ENCODE results near the gene RIC8B.
A peak's percentile ranks its signal among the peaks of the same experiment; 100 is the strongest.
"Not testable (repeated sequence)": the region's sequence is repeated elsewhere in the genome, so short reads cannot be mapped to it uniquely, and the experiment has no call there.

RIC8B gene

DNA sequence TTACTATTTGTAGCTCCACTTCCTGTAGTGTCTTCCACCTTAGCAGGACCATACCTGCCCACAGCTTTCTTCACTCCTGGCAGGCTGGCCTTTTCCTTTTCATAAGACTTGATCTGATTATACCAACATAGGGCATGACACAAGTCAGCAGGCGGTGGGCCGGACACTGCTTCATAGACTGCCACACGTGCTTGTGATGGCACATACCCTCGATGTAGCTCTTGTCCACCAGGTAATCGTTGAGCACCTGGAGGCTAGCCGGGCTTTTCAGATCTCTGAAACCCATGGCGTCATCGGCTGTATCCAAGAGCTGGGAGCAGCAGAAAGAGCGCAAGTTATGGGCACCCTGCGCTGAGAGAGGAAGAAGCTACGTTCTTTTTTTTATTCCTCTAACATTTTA, 127.6 kb downstream of the RIC8B start:
- no peak for DNase-seq (ENCODE audit: low read depth in 2 of 2)

DNA sequence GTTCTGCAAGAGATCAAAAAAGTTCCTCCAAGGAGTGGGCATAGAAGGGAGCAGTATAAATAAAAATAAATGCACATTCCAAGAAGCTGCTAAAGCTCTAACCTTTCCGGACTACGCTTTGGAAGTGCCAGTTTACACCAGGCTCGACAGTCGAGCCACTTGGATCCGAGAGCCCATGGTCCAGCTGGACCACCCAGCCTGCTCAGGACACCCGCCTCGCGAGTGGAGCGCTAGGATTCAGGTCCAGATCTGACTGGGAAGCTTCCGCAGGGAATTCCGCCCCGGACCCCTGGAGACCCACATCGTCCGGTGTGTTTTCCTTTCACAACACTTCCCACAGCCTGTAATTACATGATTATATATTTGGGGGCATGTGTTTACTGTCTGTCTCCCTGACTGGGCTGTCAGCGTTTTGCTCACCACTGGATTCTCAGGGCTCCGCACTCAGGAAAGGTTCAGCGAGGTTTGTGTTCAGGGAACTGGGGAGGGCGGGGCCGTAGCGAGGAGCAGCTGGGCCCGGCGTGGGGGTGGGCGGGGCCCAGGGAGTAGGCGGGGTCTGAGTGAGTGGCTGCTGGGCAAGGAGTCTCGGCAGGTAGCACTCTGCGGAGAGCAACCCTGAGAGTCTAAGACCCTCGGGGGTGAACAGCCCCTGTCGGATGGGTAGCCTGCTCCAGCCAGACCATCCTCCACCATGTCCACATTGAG, 128.9 kb downstream of the RIC8B start:
- DNase-seq (ENCODE audit: low read depth in 2 of 2), result no peak

DNA sequence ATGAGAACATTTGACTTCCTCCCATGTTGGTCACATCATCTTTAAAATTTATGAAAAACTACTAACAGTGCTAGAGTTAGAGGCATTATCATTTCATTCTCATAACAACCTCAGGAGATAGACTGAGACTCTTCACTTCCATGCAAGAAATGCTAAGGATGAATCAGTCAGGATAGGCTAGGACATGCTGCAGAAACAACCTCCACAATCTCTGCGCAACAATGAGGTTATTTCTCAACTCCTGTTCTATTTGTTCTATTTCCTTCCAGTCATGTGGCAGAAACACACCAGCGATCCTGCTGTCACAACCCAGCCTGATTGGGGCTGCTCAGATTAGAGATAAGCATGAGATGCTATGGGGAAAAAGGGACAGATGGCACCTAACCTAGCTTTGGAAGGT, 132.2 kb downstream of the RIC8B start:
- DNase-seq (ENCODE audit: low read depth in 2 of 2), result no peak

GRCh38 chr12:106907411-106907810, 132.9 kb downstream of the RIC8B start:
- no peak for DNase-seq (ENCODE audit: low read depth in 2 of 2)

DNA sequence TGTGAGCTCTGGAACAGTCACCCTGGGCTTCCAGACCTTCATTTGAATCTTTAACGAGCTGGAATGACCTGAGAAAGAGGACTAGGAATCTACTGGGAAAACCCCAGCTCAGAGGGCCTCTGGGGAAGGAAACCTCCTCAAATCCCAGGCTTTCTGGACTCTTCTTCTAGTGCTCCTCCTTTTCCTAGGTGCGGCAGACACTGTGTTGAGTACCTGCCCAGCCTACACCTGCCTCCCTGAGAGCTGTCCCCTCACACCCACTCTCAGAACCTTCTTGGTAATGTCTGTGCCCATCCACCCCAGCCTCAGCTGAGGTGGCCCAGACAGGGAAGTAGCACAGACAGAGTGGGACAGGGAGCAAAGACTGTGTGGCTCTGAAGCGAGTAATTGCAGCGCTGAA, 133.4 kb downstream of the RIC8B start:
- DNase-seq (ENCODE audit: low read depth in 2 of 2), result no peak

DNA sequence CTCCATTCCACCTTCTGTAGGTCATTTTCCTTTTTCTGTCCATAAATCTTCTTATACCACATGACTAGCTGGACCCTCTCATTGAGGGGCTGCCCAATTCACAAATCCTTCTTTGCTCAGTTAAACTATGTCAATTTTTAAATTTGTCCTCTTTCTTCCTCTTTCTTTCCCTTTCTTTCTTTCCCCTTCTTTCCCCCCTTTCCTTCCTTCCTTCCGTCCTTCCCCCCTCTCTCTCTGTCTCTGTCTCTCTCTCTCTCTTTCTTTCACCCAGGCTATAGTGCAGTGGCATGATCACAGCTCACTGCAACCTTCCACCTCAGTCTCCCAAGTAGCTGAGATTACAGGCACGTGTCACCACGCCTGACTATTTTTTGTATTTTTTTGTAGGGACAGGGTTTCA, 134.1 kb downstream of the RIC8B start:
- DNase-seq (ENCODE audit: low read depth in 2 of 2), result no peak

DNA sequence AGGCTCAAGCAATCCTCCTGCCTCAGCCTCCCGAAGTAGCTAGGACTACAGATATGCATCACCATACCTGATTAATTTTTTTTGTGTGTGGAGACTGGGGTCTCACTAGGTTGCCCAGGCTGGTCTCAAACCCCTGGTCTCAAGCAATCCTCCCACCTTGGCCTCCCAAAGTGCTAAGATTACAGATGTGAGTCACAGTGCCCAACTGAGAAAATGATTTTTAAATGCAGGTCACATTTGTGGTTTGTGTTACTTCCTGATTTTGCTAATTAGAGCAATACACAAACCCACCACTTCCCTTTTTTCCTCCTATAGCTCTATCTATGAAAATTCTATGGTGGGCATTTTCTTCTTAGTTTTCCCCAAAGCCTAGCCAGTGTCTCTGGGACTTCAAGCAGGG, 135.7 kb downstream of the RIC8B start:
- no peak for DNase-seq (ENCODE audit: low read depth in 2 of 2)

DNA sequence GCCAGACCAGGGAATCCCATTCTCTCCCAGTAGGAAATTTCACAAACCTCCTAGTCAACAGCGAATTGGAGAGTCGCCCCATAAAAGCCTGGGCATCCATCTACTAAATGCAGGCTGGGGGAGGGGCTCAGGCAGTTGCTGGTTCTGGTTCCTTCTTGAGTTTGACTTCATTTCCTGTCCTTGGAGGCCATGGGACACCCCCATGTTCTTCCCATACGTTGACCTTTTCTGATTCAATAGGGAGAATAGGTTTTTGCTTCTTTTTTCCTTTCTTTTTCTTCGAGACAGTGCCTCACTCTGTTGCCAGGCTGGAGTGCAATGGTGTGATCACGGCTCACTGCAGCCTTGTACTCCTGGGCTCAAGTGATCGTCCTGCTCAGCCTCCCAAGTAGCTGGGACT, 137.1 kb downstream of the RIC8B start:
- DNase-seq (ENCODE audit: low read depth in 2 of 2), result no peak

DNA sequence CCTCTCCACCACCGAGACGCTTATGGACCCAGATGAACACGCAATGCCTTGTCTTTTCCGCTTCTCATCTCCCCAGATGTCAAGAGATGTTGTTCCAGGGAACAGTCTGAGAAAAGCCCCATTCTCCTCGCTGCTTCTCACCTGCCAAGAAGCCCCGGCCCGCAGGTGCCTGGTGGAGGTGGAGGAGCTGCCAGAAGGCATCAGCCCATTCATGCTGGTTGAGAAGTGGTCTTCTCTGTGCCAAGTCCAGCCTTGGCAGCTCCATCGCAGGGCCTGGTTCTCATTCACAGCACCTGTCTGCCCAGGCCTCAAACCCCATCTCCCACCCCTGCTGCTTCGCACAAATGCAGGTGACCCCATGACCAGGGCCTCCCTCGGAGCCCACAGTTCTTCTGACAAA, 139.0 kb downstream of the RIC8B start:
- DNase-seq (ENCODE audit: low read depth in 2 of 2), result no peak

DNA sequence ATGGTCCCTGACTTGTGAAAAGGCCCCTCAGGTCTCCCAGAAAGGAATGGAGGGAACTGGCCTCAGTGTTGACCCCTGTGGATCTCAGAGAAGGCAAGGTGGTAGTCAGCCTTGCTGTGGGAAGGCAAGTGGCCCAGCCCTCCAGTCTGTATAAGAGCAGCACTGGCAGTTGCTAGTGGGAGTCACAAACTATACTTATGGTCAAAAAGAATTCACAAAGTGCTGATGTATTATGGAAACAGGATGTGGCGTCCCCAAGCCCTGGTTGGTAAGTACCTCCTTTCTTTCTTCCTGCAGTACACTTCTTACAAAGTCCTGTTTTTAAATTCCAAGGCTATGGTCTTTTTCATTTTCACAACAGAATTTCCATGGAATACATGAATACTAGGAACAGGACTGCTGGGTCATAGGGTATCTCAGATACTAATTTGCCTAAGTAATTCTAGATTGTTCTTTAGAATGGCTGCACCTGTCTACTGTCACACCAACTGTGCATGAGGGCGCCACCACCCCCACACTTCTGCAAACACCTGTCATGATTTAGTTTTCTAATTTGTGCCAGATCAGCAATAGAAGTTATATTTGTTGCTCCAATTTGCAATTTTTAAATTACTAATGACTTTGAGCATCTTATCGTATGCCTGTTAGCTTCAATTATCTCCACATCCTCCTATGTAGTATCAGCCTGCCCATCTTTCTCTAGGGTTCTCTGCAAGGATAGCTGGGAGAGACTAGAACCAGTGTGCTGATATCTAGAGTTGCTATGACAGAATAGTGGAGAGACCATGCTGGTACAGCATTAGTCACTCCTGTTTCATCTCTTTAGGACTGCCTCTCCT, 140.5 kb downstream of the RIC8B start:
- DNase-seq (ENCODE audit: low read depth in 2 of 2), result no peak

- no peak for DNase-seq (ENCODE audit: low read depth in 2 of 2)
These were observed 141.1 kb downstream of the RIC8B start for GRCh38 chr12:106915635-106916026.

DNA sequence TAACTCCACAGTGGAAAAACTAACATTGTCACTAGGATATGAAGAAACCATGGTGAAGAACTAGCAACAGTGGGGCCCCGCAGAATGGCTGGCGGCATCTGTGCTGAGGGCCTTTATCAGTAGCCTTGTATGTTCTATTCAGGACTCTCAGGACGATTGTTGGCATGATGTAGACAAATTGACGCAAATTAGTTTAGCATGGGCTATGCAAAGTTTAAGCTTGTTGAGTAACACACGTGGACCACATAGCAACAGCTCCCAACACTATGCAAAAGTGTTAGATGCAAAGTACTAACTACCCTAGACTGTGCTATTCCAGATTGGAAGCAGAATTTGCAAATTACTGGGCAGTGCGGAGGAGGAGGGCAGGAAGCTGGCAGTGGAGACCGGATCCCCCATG, 143.0 kb downstream of the RIC8B start:
- DNase-seq (ENCODE audit: low read depth in 2 of 2), result no peak

GRCh38 chr12:106918746-106919145, 144.3 kb downstream of the RIC8B start:
- no peak for DNase-seq (ENCODE audit: low read depth in 2 of 2)

DNA sequence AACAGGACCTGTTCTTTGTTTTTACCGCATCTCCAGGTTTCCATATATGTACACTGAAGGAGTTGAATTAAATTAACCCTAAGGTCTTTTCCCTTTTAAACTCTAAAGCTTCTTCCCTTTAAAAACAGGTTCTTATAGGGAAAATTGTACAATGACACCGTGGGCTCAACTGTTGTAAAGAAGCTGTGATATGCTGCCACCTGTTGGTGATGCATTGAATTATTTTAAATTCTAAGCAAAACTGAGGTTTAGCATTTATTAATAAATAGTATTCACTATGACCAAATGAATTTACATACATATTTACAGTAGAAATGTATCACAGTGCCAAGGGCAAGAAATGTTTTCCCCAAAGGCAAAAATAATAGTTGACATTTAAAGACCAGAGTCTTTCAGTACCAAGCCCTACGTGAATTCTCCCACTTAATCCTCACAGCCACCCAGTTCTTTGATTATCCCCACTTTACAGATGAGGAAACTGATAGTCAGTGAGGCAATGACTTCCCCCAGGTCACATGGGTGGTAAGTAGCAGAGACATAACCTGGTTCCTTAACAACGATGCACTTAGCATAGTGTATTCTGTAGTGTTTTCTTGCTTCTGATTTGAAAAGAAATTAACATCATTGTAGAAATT, 145.5 kb downstream of the RIC8B start:
- peak; percentile 20 for DNase-seq (ENCODE audit: low read depth in 2 of 2)

GRCh38 chr12:106921976-106922375, 147.5 kb downstream of the RIC8B start:
- DNase-seq (ENCODE audit: low read depth in 2 of 2), result not testable (repeated sequence)

DNA sequence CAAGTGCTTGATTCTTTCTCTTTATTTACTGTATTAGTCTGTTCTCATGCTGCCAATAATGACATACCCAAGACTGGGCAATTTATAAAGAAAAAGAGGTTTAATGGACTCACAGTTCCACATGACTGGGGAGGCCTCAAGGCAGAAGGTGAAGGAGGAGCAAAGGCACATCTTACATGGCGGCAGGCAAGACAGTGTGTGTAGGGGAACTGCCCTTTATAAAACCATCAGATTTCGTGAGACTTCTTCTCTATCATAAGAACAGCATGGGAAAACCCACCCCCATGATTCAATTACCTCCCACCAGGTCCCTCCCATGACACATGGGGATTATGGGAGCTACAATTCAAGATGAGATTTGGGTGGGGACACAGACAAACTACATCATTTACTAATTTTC, 149.1 kb downstream of the RIC8B start:
- not testable (repeated sequence) for DNase-seq (ENCODE audit: low read depth in 2 of 2)

DNA sequence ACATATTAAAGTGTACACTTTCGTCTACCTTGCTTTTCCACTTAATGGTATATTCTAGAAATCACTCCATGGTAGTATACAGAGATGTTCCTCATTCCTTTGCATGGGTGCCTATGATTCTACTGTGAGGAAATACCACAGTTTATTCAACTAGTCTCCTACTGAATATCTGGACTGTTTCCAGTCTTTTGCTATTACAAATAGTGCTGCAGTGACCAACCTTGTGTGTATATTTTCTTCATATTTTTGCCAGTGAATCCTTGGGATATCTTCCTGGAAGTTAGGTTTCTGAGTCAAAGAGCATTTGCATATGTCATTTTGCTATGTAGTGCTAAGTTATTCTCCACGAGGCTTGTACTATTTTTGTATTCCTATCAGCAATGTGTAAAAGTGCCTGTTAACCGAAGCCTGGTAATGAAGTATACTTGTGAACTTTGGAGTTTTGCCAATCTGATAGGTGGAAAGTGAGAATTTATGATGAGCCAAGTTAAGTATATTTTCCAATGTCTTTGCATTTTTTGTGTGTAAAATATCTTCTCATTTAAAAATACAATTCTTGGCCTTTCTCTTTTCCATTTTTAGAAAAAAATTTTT, 149.9 kb downstream of the RIC8B start:
- DNase-seq (ENCODE audit: low read depth in 2 of 2), result no peak

GRCh38 chr12:106926657-106927056, 152.2 kb downstream of the RIC8B start:
- no peak for DNase-seq (ENCODE audit: low read depth in 2 of 2)

GRCh38 chr12:106934277-106934676, 159.8 kb downstream of the RIC8B start:
- DNase-seq (ENCODE audit: low read depth in 2 of 2), result no peak
